Measurements from ENCODE around the gene CST7.
A peak's percentile ranks its signal among the peaks of the same experiment; 100 is the strongest.

The CST7 gene

GRCh38 chr20:24970030-24970553, 21.0 kb downstream of the CST7 start:
- Mint-ChIP-seq H3K36me3 (ENCODE audit: low read depth) (peaks cover 99% of the 10 kb centered on the region), H3K27ac (no peak overlapping the region), H3K9me3 (no peaks in the 10 kb centered on the region), H3K27me3 (no peaks in the 10 kb centered on the region), H3K4me1 (ENCODE audit: low read depth) (peaks cover 51% of the 10 kb centered on the region), H3K4me3 (no peak overlapping the region)
- intact Hi-C loops (cut with micrococcal nuclease): no loop called here

GRCh38 chr20:24970754-24971153, 21.7 kb downstream of the CST7 start:
- Mint-ChIP-seq H3K27ac (peak overlapping the region; percentile 83), H3K4me1 (ENCODE audit: low read depth) (peaks cover 51% of the 10 kb centered on the region), H3K36me3 (ENCODE audit: low read depth) (peaks cover 99% of the 10 kb centered on the region), H3K27me3 (no peaks in the 10 kb centered on the region), H3K9me3 (no peaks in the 10 kb centered on the region), H3K4me3 (peak overlapping the region; percentile 30)
- intact Hi-C loops (cut with micrococcal nuclease): no loop called here

- Mint-ChIP-seq H3K36me3 (ENCODE audit: low read depth) (peaks cover 99% of the 10 kb centered on the region), H3K27me3 (no peaks in the 10 kb centered on the region), H3K27ac (peak overlapping the region; percentile 83), H3K4me3 (no peak overlapping the region), H3K4me1 (ENCODE audit: low read depth) (peaks cover 51% of the 10 kb centered on the region), H3K9me3 (peaks cover 7% of the 10 kb centered on the region)
- intact Hi-C loops (cut with micrococcal nuclease): no loop called here
Observed at GRCh38 chr20:24971376-24972101, 22.5 kb downstream of the CST7 start.

- peaks cover 53% of the 10 kb centered on the region for H3K4me1 Mint-ChIP-seq (ENCODE audit: low read depth)
- intact Hi-C loops (cut with micrococcal nuclease): no loop called here
- H3K9me3 Mint-ChIP-seq: peaks cover 10% of the 10 kb centered on the region
- no peaks in the 10 kb centered on the region for H3K27me3 Mint-ChIP-seq
- H3K36me3 Mint-ChIP-seq (ENCODE audit: low read depth): peaks cover 99% of the 10 kb centered on the region
- no peak overlapping the region for H3K4me3 Mint-ChIP-seq
- no peak overlapping the region for H3K27ac Mint-ChIP-seq
Observed at GRCh38 chr20:24972341-24972740, 23.3 kb downstream of the CST7 start.

DNA sequence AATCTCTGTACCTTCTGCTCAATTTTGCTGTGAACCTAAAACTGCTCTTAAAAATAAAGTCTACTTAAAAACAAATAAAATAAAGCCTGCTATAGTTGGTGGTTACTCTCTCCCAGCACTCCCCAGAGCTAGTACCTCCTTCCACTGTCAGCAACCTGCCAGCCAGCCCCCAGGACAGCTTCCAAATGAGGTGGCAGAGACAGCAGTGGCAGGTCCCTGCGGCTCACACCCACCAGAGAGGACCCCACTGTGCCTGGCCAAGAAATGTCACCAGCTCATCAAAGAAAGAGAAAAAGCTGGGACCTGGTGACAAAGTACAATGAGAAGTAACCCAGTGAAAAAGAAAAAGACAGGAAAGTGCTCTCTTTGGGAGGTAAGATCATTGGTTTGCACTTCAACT, 28.3 kb downstream of the CST7 start:
- intact Hi-C loops (cut with micrococcal nuclease): no loop called here
- Mint-ChIP-seq H3K4me1 (ENCODE audit: low read depth) (peaks cover 59% of the 10 kb centered on the region), H3K4me3 (no peak overlapping the region), H3K36me3 (ENCODE audit: low read depth) (peaks cover 100% of the 10 kb centered on the region), H3K9me3 (peaks cover 20% of the 10 kb centered on the region), H3K27ac (no peak overlapping the region), H3K27me3 (no peaks in the 10 kb centered on the region)

- no peak overlapping the region for H3K4me3 Mint-ChIP-seq
- intact Hi-C loops (cut with micrococcal nuclease): no loop called here
- H3K27ac Mint-ChIP-seq: no peak overlapping the region
- H3K27me3 Mint-ChIP-seq: no peaks in the 10 kb centered on the region
- peaks cover 59% of the 10 kb centered on the region for H3K4me1 Mint-ChIP-seq (ENCODE audit: low read depth)
- H3K36me3 Mint-ChIP-seq (ENCODE audit: low read depth): peaks cover 100% of the 10 kb centered on the region
- peaks cover 20% of the 10 kb centered on the region for H3K9me3 Mint-ChIP-seq
Observed at GRCh38 chr20:24977797-24978196, 28.7 kb downstream of the CST7 start.

GRCh38 chr20:24978513-24978912, 29.4 kb downstream of the CST7 start:
- Mint-ChIP-seq H3K9me3 (peaks cover 20% of the 10 kb centered on the region), H3K27ac (no peak overlapping the region), H3K4me1 (ENCODE audit: low read depth) (peaks cover 60% of the 10 kb centered on the region), H3K4me3 (no peak overlapping the region), H3K36me3 (ENCODE audit: low read depth) (peaks cover 100% of the 10 kb centered on the region), H3K27me3 (no peaks in the 10 kb centered on the region)
- intact Hi-C loops (cut with micrococcal nuclease): no loop called here

- Mint-ChIP-seq H3K9me3 (peaks cover 20% of the 10 kb centered on the region), H3K4me3 (no peak overlapping the region), H3K27me3 (no peaks in the 10 kb centered on the region), H3K4me1 (ENCODE audit: low read depth) (peaks cover 61% of the 10 kb centered on the region), H3K27ac (peak overlapping the region; percentile 85), H3K36me3 (ENCODE audit: low read depth) (peaks cover 97% of the 10 kb centered on the region)
- intact Hi-C loops (cut with micrococcal nuclease): no loop called here
Observed at GRCh38 chr20:24979036-24979960, 30.2 kb downstream of the CST7 start.

DNA sequence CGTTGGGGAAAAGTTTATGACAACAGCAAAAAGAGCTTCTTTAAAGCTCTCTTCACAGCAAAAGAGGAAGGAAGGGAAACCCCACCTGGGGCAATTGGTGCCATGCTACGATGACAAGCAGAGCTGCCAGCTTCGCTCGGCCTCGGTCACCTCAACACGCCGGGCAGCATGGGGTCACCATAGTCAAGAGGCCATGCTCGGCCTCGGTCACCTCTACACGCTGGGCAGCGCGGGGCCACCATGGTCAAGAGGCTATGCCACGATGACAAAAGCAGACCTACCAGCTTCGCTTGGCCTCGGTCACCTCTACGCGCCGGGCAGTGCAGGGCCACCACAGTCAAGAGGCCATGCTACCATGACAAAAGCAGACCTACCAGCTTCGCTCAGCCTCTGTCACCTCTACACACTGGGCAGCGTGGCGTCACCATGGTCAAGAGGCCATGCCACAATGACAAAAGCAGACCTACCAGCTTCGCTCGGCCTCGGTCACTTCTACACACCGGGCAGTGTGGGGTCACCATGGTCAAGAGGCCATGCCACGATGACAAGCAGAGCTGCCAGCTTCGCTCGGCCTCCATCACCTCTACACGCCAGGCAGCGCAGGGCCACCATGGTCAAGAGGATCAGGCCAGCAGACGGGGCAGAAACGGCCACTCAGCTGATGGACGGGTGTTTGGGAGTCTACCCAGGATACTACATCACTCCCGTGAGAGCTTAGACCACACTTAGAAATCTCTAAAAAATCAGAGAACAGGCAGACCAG, 31.4 kb downstream of the CST7 start:
- H3K36me3 Mint-ChIP-seq (ENCODE audit: low read depth): peaks cover 87% of the 10 kb centered on the region
- no peak overlapping the region for H3K4me3 Mint-ChIP-seq
- peaks cover 20% of the 10 kb centered on the region for H3K9me3 Mint-ChIP-seq
- no peaks in the 10 kb centered on the region for H3K27me3 Mint-ChIP-seq
- intact Hi-C loops (cut with micrococcal nuclease): loop anchor here (2.0 kb wide), 1 partner anchor 426 kb away; the partner anchor contains the start of gene GINS1
- H3K4me1 Mint-ChIP-seq (ENCODE audit: low read depth): peaks cover 68% of the 10 kb centered on the region
- peak overlapping the region; percentile 85 for H3K27ac Mint-ChIP-seq

DNA sequence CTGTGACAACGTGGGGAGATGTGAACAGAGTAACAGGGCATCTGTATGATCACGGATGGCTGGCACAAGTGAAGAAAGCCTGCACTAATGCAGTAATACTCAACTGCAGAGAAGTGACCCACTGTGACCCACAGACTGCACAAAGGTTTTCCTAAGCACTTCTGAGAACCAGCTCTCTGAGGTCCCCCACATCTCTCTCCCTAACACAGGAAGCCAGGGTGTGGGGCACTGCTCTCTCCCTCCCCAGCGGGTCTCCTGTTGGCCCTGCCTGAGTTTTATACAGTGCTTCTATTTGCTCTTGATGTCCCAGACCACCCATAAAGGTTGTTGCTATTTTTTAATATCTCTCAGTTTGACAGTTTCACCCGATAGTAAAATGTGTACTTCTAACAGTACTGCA, 32.2 kb downstream of the CST7 start:
- Mint-ChIP-seq H3K27me3 (no peaks in the 10 kb centered on the region), H3K4me3 (peak overlapping the region; percentile 13), H3K9me3 (peaks cover 16% of the 10 kb centered on the region), H3K4me1 (ENCODE audit: low read depth) (peaks cover 76% of the 10 kb centered on the region), H3K27ac (peak overlapping the region; percentile 85), H3K36me3 (ENCODE audit: low read depth) (peaks cover 87% of the 10 kb centered on the region)
- intact Hi-C loops (cut with micrococcal nuclease): loop anchor here (2.0 kb wide), 1 partner anchor 426 kb away; the partner anchor contains the start of gene GINS1

DNA sequence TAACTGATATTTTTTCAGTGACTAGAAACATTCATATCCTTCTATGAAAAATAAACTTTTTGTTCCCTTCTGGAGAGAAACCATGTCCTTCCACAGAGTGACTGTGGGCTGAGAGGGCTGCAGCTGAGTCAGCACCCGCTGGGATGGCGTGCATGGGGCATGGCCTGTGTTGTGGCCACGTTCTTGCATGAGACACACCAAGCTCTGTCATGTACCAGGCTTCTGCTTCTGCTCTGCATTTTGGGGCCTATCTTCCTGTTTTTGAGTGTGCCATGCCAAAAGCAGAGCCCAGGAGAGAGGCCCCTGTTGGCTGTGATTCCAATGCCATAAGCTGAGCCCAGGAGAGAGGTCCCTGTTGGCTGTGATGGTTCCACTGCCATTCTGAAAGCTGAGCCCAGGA, 32.7 kb downstream of the CST7 start:
- intact Hi-C loops (cut with micrococcal nuclease): loop anchor here (2.0 kb wide), 1 partner anchor 425 kb away; the partner anchor contains the start of gene GINS1
- Mint-ChIP-seq H3K36me3 (ENCODE audit: low read depth) (peaks cover 87% of the 10 kb centered on the region), H3K4me1 (ENCODE audit: low read depth) (peaks cover 81% of the 10 kb centered on the region), H3K4me3 (peak overlapping the region; percentile 13), H3K9me3 (peaks cover 11% of the 10 kb centered on the region), H3K27ac (peak overlapping the region; percentile 85), H3K27me3 (no peaks in the 10 kb centered on the region)

GRCh38 chr20:24983896-24984295, 34.8 kb downstream of the CST7 start:
- Mint-ChIP-seq H3K27me3 (no peaks in the 10 kb centered on the region), H3K9me3 (peaks cover 10% of the 10 kb centered on the region), H3K4me1 (ENCODE audit: low read depth) (peaks cover 98% of the 10 kb centered on the region), H3K36me3 (ENCODE audit: low read depth) (peaks cover 85% of the 10 kb centered on the region), H3K4me3 (no peak overlapping the region), H3K27ac (peak overlapping the region; percentile 71)
- intact Hi-C loops (cut with micrococcal nuclease): no loop called here

DNA sequence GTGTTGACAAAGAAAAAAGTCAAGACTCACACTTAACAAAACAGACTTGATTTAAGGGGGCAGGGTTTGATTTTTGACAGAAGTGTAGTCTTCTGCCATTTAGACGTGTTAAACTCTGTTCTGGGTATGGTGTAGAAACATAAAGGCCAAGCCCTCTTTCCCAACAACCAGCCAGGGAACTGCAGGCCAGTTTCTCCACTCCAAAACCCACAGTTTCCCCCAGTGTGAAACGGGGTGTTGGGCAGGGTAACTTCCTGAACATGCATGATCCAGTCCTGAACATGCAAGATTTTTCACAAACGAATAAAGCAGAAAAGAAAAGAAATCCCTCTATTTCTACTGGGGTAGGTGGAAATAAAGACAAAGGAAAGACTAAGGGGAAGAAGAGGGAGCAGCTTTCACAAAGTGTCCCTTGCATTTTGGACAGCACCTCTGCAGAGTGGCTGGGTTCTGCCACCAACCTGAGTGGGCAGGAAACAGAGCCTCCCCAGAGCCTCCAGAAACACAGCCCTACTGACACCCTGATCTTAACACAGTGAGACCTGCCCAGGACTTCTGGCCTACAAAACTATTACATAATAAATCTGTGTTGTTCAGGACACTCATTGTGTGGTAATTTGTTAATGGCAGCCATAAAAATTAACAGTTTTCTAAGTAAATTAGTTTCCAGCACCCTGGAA, 36.0 kb downstream of the CST7 start:
- peak overlapping the region; percentile 71 for H3K27ac Mint-ChIP-seq
- intact Hi-C loops (cut with micrococcal nuclease): no loop called here
- no peaks in the 10 kb centered on the region for H3K27me3 Mint-ChIP-seq
- peaks cover 97% of the 10 kb centered on the region for H3K4me1 Mint-ChIP-seq (ENCODE audit: low read depth)
- peaks cover 81% of the 10 kb centered on the region for H3K36me3 Mint-ChIP-seq (ENCODE audit: low read depth)
- peak overlapping the region; percentile 33 for H3K4me3 Mint-ChIP-seq
- H3K9me3 Mint-ChIP-seq: peaks cover 3% of the 10 kb centered on the region
